HEK293 (cell line): Measurements from ENCODE around the gene CADM4.
A peak's percentile ranks its signal among the peaks of the same experiment; 100 is the strongest.

Experiments used
- ELK4 ChIP-seq: IDR thresholded peaks from 2 replicates; pipeline ENCODE4 v1.6.1; 2011; ENCODE audit warnings: mild to moderate bottlenecking, low read depth, low read length, borderline replicate concordance
- GLIS1 ChIP-seq: fragments of 450-650 bp; formaldehyde crosslinking; IDR thresholded peaks from 2 replicates; pipeline ENCODE4 v1.5.1; 2016; ENCODE audit warnings: missing biosample characterization, missing genetic modification characterization
- SCRT2 ChIP-seq: fragments of 450-650 bp; formaldehyde crosslinking; IDR thresholded peaks from 2 replicates; pipeline ENCODE4 v1.5.1; 2016; ENCODE audit warnings: missing biosample characterization, missing genetic modification characterization
- ZNF521 ChIP-seq: fragments of 450-650 bp; formaldehyde crosslinking; IDR thresholded peaks from 2 replicates; pipeline ENCODE4 v1.5.1; 2017; ENCODE audit warnings: missing biosample characterization, mild to moderate bottlenecking, missing genetic modification characterization
- ZNF600 ChIP-seq: fragments of 450-650 bp; formaldehyde crosslinking; IDR thresholded peaks from 2 replicates; pipeline ENCODE4 v1.5.1; 2016; ENCODE audit warnings: missing biosample characterization, missing genetic modification characterization
- TF ChIP-seq, protein P1 (sequence below): fragments of 450-650 bp; formaldehyde crosslinking; IDR thresholded peaks from 2 replicates; pipeline ENCODE4 v1.5.1; 2016; ENCODE audit warnings: missing biosample characterization, missing genetic modification characterization

The CADM4 gene

DNA sequence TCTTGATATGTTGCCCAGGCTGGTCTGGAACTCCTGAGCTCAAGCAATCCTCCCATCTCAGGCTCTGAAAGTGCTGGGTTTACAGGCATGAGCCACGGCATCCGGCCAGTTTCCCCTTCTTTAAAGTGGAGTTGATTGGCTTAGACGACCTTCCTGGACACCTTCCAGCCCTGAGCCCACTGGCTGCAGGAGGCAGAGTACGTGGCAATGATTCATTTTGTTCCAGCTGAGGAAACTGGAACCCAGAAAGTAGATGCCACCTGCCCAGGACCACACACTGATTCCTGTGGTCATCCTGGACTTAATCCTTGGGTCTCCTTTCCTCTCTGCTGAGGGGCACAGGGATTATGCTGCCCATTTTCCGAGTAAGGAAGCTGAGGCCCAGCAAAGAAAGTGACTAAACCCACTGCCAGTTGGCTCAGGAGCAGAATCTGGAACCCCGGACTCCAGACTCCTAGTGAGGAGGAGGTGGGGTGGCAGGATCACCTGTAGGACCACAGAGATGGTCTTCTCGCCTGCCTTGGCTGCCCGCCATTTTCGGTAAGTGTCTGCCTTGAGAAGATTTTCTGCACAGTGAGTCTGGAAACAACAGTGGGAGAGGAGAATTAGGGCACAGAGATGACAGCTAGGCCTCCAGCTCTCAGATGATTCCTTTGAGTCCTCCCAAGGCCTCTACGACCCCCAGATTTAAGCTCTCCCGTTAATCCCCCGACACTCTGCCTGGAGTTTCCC is 65.1 kb downstream of the CADM4 start (continued):
- TF ChIP-seq, protein P1, sequence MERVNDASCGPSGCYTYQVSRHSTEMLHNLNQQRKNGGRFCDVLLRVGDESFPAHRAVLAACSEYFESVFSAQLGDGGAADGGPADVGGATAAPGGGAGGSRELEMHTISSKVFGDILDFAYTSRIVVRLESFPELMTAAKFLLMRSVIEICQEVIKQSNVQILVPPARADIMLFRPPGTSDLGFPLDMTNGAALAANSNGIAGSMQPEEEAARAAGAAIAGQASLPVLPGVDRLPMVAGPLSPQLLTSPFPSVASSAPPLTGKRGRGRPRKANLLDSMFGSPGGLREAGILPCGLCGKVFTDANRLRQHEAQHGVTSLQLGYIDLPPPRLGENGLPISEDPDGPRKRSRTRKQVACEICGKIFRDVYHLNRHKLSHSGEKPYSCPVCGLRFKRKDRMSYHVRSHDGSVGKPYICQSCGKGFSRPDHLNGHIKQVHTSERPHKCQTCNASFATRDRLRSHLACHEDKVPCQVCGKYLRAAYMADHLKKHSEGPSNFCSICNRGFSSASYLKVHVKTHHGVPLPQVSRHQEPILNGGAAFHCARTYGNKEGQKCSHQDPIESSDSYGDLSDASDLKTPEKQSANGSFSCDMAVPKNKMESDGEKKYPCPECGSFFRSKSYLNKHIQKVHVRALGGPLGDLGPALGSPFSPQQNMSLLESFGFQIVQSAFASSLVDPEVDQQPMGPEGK (tag by site-specific recombination) = no peak
- TF ChIP-seq ELK4 (no peak), ZNF600 (tag by site-specific recombination) (no peak), GLIS1 (tag by site-specific recombination) (peak; percentile 34; the same call in 1 of the 2 replicates), SCRT2 (tag by site-specific recombination) (peak; percentile 88), ZNF521 (no peak)
- TF ChIP-seq, all 188 proteins: peak for 9
